Measurements from ENCODE around the gene SLC22A25.

SLC22A25 gene

GRCh38 chr11:63229815-63230214 lies 13.6 kb downstream of the SLC22A25 start:
- no peak for DNase-seq

- DNase-seq, result no peak
Measured at GRCh38 chr11:63227521-63228107, 15.8 kb downstream of the SLC22A25 start.

- no peak for DNase-seq
Measured at GRCh38 chr11:63226488-63227114, 16.8 kb downstream of the SLC22A25 start.

- no peak for DNase-seq
Measured at GRCh38 chr11:63214093-63214492, 29.3 kb downstream of the SLC22A25 start.

GRCh38 chr11:63212742-63213141 lies 30.7 kb downstream of the SLC22A25 start:
- DNase-seq, result peak in 2 of 3 experiments; percentile 36 to 50

GRCh38 chr11:63210111-63210510 lies 33.3 kb downstream of the SLC22A25 start:
- no peak for DNase-seq

All from NCI-H1417 (cell line).